DND-41 (cell line): ENCODE results near the gene RPUSD3.

Experiments
- EZH2 ChIP-seq: IDR thresholded peaks from 3 replicates; pipeline ENCODE4 v1.6.1; 2012; ENCODE audit warnings: borderline replicate concordance, low read depth, mild to moderate bottlenecking, moderate library complexity, low read length, inconsistent platforms; ENCODE audit not compliant: severe bottlenecking
- TF ChIP-seq, protein P1 (sequence below): IDR thresholded peaks from 2 replicates; pipeline ENCODE4 v1.5.1; 2012; ENCODE audit warnings: borderline replicate concordance, low read length, moderate library complexity, mild to moderate bottlenecking; ENCODE audit not compliant: poor library complexity, severe bottlenecking; ENCODE audit errors: extremely low read depth

DNA sequence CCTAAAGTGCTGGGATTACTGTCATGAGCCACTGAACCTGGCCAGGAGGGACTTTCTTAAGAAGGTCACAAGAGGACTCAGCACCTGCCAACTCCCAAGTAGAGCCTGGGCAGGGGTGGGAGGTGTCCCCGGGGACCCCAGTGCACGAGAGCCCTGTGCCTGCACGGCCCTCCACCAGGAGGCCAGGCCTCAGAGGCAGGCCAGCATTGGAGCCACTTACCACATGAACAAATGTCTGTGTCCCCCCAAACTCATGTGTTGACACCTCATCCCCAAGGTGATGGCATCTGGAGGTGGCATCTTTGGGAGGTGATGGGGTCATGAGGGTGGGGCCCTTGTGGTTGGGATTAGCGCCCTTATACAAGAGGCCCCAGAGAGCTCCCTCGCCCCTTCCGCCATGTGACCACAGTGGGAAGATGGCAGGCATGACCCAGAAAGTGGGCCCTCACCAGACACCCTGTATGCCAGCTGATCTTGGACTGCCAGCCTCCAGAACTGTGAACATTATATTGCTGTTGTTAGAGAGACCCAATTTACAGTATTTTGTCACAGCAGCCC, 3.2 kb upstream of the RPUSD3 start:
- TF ChIP-seq, protein P1, sequence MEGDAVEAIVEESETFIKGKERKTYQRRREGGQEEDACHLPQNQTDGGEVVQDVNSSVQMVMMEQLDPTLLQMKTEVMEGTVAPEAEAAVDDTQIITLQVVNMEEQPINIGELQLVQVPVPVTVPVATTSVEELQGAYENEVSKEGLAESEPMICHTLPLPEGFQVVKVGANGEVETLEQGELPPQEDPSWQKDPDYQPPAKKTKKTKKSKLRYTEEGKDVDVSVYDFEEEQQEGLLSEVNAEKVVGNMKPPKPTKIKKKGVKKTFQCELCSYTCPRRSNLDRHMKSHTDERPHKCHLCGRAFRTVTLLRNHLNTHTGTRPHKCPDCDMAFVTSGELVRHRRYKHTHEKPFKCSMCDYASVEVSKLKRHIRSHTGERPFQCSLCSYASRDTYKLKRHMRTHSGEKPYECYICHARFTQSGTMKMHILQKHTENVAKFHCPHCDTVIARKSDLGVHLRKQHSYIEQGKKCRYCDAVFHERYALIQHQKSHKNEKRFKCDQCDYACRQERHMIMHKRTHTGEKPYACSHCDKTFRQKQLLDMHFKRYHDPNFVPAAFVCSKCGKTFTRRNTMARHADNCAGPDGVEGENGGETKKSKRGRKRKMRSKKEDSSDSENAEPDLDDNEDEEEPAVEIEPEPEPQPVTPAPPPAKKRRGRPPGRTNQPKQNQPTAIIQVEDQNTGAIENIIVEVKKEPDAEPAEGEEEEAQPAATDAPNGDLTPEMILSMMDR: no peak
- no peak for TF ChIP-seq EZH2
